HG02588 (cell line): ENCODE measurements around the gene RAVER2.

Source experiments
- ATAC-seq: cut with Tn5 transposase; IDR thresholded peaks from one replicate; pipeline ENCODE4 v1.9.1; 2021; ENCODE audit warnings: mild to moderate bottlenecking, moderate library complexity; ENCODE audit not compliant: unreplicated experiment

The RAVER2 gene

DNA sequence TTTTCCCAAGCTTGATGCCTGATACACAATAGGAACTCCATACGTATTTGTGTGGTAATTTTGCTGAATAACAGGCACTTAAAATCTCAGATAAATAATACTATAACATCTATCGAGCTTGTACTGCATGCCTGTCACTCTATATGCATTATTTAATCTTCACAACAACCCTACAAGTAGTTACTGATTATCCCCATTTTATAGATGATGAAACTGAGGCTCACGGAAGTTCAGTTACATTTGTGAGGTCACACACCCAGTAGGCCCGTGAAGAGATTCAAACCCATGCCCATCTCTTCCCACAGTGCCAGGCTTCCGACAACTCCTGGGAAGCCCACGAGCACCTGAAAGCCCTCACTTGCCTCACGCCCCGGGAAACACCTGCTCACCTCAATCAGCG is 98.8 kb downstream of the RAVER2 start:
- no peak for ATAC-seq

DNA sequence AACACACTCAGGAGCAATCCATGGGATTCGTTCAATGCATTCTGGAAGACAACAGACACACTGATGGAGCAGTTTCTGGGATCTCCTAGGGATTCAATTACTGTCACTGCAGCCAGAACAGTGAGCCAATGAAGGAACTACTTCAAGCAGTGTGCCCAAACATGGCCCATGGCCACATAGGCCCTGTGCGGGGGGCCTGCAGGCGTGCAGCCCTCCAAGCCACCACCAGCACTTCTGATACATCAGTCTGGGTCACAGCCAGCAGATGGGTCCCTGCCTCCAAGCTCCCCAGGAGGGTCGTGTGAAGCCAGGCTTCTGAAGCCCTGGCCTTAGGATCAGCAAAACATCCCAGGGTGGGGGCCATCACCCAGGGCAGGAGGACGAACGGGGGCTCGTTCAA is 99.3 kb downstream of the RAVER2 start:
- no peak for ATAC-seq

- no peak for ATAC-seq
Measured at GRCh38 chr1:64844609-64845008, 99.7 kb downstream of the RAVER2 start.

GRCh38 chr1:64845831-64846425 is 101.1 kb downstream of the RAVER2 start:
- no peak for ATAC-seq

DNA sequence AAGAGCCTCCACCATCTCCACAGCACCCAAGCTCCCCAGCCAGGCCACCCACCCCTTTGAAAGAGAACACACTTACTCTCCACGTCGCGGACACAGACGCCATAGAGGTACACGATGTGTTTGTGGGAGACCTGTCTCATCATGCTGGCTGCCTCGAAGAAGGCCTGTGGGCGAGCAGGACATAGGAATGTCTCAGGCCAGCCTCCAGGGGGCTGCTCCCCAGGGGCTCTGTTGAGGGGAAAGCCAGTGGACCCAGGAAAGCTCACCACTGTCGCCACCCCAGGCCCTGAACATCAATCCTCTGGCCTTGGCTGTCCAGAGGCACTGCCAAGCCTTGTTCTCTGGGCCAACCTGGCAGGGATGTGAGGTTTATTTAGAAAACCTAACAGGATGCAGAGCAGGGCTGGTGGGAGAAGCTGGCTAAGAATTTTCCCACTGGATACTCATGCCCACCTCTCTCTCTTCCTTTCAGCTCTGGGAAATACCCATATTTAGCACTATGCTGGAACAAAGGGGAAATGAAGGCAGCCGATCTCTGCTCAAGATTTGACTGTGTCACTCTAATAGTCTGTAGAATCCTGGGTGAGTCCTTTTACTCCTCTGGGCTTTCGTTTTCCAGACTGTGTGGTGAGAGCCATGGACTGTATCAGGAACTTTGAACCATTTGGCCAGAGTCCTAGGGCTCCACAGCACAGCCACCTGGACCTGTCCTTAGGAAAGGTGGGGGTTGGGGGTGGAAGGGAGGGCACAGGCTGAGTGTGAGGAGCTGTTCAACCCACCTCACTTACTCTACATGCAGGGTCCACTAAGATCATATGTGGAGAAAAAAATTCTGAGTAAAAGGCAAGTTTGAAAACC is 101.9 kb downstream of the RAVER2 start:
- no peak for ATAC-seq

GRCh38 chr1:64847666-64848065 is 102.8 kb downstream of the RAVER2 start:
- no peak for ATAC-seq

- no peak for ATAC-seq
Measured at GRCh38 chr1:64848136-64848535, 103.3 kb downstream of the RAVER2 start.

GRCh38 chr1:64848803-64849202 is 103.9 kb downstream of the RAVER2 start:
- ATAC-seq, result no peak

- ATAC-seq, result no peak
Measured at GRCh38 chr1:64849942-64850341, 105.1 kb downstream of the RAVER2 start.

- no peak for ATAC-seq
Measured at GRCh38 chr1:64850846-64851245, 106.0 kb downstream of the RAVER2 start.

DNA sequence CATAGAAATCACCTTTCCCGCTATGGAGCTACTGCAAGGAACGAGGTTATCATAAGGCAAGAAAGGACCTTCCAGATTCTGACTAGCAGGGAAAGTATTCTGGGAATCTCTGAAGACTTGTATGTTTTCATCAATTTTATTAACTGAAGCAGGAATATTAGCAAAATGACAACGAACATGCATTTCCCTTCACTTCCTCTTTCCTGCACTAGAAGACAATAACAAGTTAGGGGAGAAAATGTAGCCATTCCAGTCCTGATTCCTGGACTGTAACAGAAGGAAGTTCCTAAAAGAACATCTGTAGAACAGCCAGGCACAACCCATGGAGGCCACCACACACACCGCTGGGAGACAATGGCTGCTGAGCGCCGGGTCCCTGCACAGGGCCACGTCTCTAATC is 106.8 kb downstream of the RAVER2 start:
- ATAC-seq, result no peak

GRCh38 chr1:64854674-64855073 is 109.8 kb downstream of the RAVER2 start:
- no peak for ATAC-seq

DNA sequence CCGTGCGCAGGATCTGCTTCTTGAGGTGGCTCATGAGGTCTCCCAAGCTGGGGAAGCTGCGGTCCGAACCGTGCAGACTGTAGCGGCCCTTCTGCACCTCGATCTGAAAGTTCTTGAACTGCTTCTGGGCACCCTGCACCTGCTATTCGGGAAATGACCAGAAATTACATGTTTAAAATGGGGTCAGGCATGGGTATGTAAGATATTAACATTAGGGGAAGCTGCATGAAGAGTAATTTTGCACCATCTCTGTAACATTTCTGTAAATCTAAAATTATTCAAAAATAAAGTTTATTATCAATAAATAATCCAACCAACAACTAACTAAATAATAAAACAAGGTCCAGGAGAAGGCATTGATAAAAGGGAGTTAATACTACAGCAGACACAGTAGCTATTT is 110.7 kb downstream of the RAVER2 start:
- no peak for ATAC-seq

- no peak for ATAC-seq
Measured at GRCh38 chr1:64856553-64856952, 111.7 kb downstream of the RAVER2 start.

DNA sequence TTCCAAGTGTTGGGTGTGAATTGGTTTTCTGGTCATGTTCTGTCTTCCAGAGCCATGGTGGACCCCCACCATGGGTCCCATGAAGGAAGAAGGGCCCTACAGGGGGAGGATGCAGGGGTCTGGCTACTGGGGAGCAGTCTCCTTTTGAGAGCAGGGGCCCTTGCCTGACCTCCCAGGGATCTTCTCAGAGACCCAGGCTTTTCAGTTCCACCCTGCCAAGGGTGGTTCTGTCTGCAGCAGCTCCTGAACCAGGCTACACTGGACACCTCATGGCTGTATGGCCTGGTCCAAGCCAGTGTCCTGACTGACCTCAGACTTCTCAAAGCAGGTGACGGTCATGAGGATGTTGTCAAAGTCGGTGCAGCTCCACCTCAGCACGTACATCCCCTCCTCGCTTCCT is 112.5 kb downstream of the RAVER2 start:
- ATAC-seq, result no peak

- ATAC-seq, result no peak
Measured at GRCh38 chr1:64861611-64862010, 116.7 kb downstream of the RAVER2 start.

DNA sequence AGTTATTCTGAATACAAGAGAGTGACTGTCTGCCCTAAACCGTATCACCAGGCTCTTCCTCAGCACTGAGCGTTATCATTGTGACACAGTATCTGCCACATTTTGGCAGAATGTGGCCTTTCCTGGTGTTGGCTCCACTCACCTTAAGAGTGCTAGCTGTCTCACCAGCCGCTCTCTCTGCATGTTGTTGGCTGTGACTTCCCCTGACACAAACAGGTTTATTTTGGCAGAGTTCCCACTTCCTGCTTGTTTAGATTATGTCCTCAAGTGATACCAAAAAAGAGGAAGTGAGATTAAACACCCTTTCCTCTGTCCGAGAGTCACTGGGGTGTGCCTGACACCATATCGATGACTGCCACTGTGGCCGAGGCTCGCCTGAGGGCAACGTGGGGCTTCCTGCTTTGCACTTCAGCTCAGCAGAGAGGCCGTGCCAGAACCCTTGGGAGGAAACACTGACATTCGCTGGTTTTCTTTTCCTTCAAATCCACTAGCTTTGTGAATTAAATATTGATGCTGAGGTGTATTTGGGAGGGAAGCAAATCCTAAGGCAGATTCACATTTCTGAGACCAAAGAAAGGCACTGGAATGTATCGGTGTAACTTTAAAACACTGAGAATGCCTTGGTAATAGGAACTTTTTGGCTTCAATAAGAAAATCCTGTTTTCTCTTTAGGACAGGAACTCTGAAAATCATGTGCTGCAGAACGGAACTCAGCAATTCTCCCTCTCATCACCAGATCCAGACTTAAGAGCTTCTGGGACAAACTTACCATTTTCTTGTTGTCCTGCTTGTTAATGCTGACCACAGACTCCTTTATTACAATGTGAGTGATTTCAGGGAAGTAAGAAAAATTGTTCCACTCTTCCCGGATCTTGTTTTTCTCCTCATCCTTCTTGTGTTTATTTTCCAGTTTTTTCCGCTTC is 119.4 kb downstream of the RAVER2 start:
- ATAC-seq, result peak; percentile 100

DNA sequence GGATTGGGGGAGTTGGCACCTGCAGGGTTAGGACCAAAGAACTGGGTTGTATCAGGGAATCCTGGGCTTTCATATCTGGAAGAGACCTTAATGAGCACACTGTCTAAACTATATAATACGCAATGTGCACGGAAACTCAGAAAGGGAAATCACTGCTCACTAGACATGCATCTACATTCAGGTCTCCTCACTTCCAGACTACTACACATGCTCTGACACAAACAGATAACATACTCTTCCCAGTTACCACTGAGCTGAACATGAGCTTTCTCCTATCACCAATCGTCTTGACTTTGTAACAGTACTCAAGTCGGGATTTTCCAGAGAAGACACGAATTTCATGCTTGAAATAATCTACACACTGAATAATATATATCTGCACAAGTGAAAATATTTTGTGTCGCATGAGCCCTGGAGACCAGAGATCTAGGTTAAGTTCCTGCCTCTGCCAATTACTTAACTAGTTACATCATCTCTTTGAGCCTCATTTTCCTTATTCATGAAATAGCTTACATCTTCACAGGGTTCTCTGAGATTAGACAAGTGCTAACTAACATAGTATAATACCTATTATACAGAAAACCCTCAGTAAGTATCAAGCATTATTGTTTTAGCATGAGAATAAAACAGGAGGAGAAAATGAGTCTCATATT is 120.4 kb downstream of the RAVER2 start:
- ATAC-seq, result no peak

GRCh38 chr1:64866689-64867088 is 121.8 kb downstream of the RAVER2 start:
- no peak for ATAC-seq

DNA sequence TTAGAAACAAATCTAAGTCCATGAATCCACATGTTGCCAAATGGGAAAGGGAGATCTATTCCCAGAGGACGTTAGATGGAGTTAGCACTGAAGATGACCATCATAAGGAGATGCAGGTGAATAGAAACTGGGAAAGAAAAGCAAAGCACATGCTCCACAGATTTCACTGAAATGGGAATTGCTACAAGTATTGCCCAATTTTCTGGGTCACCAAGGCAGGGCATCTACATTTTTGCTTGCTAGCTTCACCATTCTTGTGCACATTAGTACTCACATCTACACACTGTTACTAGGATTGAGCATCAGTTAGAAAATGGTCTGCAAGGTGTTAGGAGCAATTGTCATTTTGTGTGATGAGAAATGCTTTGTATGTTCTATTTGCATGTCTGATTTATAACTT is 122.4 kb downstream of the RAVER2 start:
- ATAC-seq, result no peak

- no peak for ATAC-seq
Measured at GRCh38 chr1:64871256-64871655, 126.4 kb downstream of the RAVER2 start.
